Neural progenitor cell (in vitro differentiated cells): Measurements from ENCODE around the gene SCYL2.

Source experiments
- EZH2 ChIP-seq: fragments of 200-600 bp; sonication (generic); IDR thresholded peaks from 2 replicates; pipeline ENCODE4 v1.6.1; 2017; ENCODE audit warnings: antibody characterized with exemption, mild to moderate bottlenecking, moderate library complexity
- TF ChIP-seq, protein P1 (sequence below): fragments of 200-600 bp; sonication (generic); IDR thresholded peaks from 2 replicates; pipeline ENCODE4 v1.5.1; 2017; ENCODE audit warnings: antibody characterized with exemption, mild to moderate bottlenecking

DNA sequence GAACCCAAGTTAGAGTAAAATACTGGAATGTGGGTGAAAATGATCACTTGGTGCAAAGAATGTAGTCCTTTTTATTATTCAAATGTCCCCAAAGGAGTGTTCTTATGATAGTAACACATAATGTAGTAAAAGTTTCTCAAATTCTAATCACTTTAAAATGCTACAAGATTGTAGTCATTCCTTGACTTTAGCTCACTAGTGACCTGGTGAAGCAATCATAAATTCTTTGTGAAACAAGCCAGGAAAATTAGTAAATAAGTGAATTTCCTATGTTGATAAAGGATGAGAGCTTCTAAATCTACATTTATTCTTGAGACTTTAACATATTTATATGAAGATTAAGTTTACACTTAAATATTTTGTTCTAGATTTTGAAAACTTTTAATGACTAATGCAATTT lies 59.2 kb downstream of the SCYL2 start:
- no peak for TF ChIP-seq EZH2
- TF ChIP-seq, protein P1, sequence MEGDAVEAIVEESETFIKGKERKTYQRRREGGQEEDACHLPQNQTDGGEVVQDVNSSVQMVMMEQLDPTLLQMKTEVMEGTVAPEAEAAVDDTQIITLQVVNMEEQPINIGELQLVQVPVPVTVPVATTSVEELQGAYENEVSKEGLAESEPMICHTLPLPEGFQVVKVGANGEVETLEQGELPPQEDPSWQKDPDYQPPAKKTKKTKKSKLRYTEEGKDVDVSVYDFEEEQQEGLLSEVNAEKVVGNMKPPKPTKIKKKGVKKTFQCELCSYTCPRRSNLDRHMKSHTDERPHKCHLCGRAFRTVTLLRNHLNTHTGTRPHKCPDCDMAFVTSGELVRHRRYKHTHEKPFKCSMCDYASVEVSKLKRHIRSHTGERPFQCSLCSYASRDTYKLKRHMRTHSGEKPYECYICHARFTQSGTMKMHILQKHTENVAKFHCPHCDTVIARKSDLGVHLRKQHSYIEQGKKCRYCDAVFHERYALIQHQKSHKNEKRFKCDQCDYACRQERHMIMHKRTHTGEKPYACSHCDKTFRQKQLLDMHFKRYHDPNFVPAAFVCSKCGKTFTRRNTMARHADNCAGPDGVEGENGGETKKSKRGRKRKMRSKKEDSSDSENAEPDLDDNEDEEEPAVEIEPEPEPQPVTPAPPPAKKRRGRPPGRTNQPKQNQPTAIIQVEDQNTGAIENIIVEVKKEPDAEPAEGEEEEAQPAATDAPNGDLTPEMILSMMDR = no peak
